ENCODE results near the gene AK9. TPM values are rescaled to one million over a fixed set of nuclear protein-coding genes. Genes with fewer than 3 reads are reported as not detected.

Gene AK9
- polyA plus RNA-seq, 1 of the 3 experiments (the other 2 are of a cell fraction): 0.76 TPM

DNA sequence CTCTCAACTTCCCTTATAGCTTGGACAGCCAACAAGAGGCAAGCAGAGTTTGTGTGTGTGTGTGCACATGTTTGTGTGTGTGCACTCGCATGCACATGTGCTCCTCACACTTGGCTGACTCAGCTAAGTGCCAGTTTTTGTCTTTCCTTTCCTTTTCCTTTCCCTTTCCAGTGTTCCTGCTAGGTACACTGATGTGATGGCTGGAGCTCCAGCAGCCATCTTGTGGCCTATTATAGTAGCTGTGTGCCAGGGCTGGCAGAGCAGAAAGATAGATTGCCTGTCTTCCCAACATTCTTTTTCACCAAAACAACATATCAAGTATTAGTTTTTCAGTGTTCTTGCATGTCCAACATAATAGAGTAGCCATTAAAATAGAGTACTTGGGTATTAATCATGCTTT lies 79.5 kb downstream of the AK9 start:
- POLR2A ChIA-PET: no interaction called here
- H3K27ac ChIP-seq (ENCODE audit: low read depth in 2 of 2, low read length in 1 of 2): no peak overlapping the region
- H3K79me2 ChIP-seq (ENCODE audit: insufficient read depth): no peaks in the 10 kb centered on the region
- H3F3A ChIP-seq (replicated peaks; ENCODE audit: insufficient read depth): no peaks in the 10 kb centered on the region
- TF ChIP-seq TEAD4 (IDR thresholded peaks at IDR 0.05; ENCODE audit: borderline replicate concordance, insufficient read depth) (no peak), TAF1 (IDR thresholded peaks at IDR 0.05; ENCODE audit: borderline replicate concordance, low read depth, low read length) (no peak), ELF1 (IDR thresholded peaks at IDR 0.05) (no peak), EP300 (IDR thresholded peaks at IDR 0.05; ENCODE audit: borderline replicate concordance in 1 of 2, low read depth in 1 of 2, low read length in 1 of 2) (no peak), JUND (IDR thresholded peaks at IDR 0.05) (no peak)
- TF ChIP-seq, protein P1, sequence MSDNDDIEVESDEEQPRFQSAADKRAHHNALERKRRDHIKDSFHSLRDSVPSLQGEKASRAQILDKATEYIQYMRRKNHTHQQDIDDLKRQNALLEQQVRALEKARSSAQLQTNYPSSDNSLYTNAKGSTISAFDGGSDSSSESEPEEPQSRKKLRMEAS (IDR thresholded peaks at IDR 0.05; ENCODE audit: low read depth): no peak
- TF ChIP-seq, protein P2, sequence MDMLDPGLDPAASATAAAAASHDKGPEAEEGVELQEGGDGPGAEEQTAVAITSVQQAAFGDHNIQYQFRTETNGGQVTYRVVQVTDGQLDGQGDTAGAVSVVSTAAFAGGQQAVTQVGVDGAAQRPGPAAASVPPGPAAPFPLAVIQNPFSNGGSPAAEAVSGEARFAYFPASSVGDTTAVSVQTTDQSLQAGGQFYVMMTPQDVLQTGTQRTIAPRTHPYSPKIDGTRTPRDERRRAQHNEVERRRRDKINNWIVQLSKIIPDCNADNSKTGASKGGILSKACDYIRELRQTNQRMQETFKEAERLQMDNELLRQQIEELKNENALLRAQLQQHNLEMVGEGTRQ (IDR thresholded peaks at IDR 0.05; ENCODE audit: borderline replicate concordance, low read depth, low read length): no peak
- TF ChIP-seq, protein P3, sequence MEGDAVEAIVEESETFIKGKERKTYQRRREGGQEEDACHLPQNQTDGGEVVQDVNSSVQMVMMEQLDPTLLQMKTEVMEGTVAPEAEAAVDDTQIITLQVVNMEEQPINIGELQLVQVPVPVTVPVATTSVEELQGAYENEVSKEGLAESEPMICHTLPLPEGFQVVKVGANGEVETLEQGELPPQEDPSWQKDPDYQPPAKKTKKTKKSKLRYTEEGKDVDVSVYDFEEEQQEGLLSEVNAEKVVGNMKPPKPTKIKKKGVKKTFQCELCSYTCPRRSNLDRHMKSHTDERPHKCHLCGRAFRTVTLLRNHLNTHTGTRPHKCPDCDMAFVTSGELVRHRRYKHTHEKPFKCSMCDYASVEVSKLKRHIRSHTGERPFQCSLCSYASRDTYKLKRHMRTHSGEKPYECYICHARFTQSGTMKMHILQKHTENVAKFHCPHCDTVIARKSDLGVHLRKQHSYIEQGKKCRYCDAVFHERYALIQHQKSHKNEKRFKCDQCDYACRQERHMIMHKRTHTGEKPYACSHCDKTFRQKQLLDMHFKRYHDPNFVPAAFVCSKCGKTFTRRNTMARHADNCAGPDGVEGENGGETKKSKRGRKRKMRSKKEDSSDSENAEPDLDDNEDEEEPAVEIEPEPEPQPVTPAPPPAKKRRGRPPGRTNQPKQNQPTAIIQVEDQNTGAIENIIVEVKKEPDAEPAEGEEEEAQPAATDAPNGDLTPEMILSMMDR (IDR thresholded peaks at IDR 0.05): no peak
- DNase-seq: no peak
- no peaks in the 10 kb centered on the region for H4K20me1 ChIP-seq (ENCODE audit: insufficient read depth)
- no peak overlapping the region for H3K9ac ChIP-seq
- H3K4me1 ChIP-seq (ENCODE audit: control insufficient read depth in 1 of 2, insufficient read depth in 2 of 2, low read depth in 1 of 2, low read length in 1 of 2): no peaks in the 10 kb centered on the region
- WGBS (ENCODE audit: low lambda C conversion rate): 64% methylated on average over 1 of the region's 1 CpG
- no peak overlapping the region for H2AFZ ChIP-seq (ENCODE audit: low read depth)
- no peak overlapping the region for H3K4me2 ChIP-seq
- no peaks in the 10 kb centered on the region for H3K9me3 ChIP-seq
- H3K36me3 ChIP-seq (replicated peaks in 1 of 2; ENCODE audit: control insufficient read depth in 1 of 2, insufficient read depth in 2 of 2, low read length in 1 of 2): no peaks in the 10 kb centered on the region
- no peaks in the 10 kb centered on the region for H3K9me2 ChIP-seq
- CTCF ChIA-PET: interaction anchor here (1.1 kb wide), 1 partner anchor 14 kb away, joined by 3 read pairs; no protein-coding TSS in a partner anchor
- no peaks in the 10 kb centered on the region for H3K27me3 ChIP-seq (ENCODE audit: insufficient read depth)
- no peak overlapping the region for H3K4me3 ChIP-seq (ENCODE audit: low read depth in 2 of 2, low read length in 1 of 2)

DNA sequence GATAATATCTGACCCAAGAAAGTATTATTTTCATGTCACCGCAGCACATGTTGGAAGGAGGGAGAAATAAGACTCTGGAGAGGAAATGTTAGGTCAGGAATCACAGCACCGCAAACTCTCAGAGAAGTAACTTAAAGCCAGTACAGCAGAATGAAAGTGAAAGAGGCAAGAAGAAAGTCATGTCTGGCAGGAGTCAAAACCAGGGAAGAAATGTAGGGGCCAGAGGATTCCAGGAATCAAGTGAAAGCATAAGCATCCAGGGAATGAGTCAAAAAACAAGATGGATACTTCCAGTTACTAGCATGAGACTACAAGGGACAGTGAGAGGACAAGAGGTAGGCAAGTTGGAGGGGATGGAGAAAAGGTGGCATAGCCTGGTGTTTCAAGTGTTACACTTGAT lies 80.4 kb downstream of the AK9 start:
- no peaks in the 10 kb centered on the region for H3K4me1 ChIP-seq (ENCODE audit: control insufficient read depth in 1 of 2, insufficient read depth in 2 of 2, low read depth in 1 of 2, low read length in 1 of 2)
- H3K9ac ChIP-seq: no peak overlapping the region
- H3K27ac ChIP-seq (ENCODE audit: low read depth in 2 of 2, low read length in 1 of 2): no peak overlapping the region
- no peaks in the 10 kb centered on the region for H3K36me3 ChIP-seq (replicated peaks in 1 of 2; ENCODE audit: control insufficient read depth in 1 of 2, insufficient read depth in 2 of 2, low read length in 1 of 2)
- POLR2A ChIA-PET: no interaction called here
- H3K9me2 ChIP-seq: no peaks in the 10 kb centered on the region
- H3F3A ChIP-seq (replicated peaks; ENCODE audit: insufficient read depth): no peaks in the 10 kb centered on the region
- CTCF ChIA-PET: no interaction called here
- 79% methylated on average over 2 of the region's 2 CpGs for WGBS (ENCODE audit: low lambda C conversion rate)
- H3K4me2 ChIP-seq: no peak overlapping the region
- TF ChIP-seq FOSL2 (IDR thresholded peaks at IDR 0.05; ENCODE audit: borderline replicate concordance, low read depth) (no peak), FOXJ3 (CRISPR knock-in tag; IDR thresholded peaks at IDR 0.05) (no peak), RFX5 (IDR thresholded peaks at IDR 0.05; ENCODE audit: low read length) (no peak), TCF12 (IDR thresholded peaks at IDR 0.05) (no peak), SIN3A (IDR thresholded peaks at IDR 0.05; ENCODE audit: borderline replicate concordance, low read depth, low read length) (no peak), EP300 (IDR thresholded peaks at IDR 0.05; ENCODE audit: borderline replicate concordance in 1 of 2, low read depth in 1 of 2, low read length in 1 of 2) (no peak), ELF1 (IDR thresholded peaks at IDR 0.05) (no peak), RAD21 (IDR thresholded peaks at IDR 0.05; ENCODE audit: low read length) (no peak), GABPA (IDR thresholded peaks at IDR 0.05; ENCODE audit: low read depth) (no peak), RCOR1 (IDR thresholded peaks at IDR 0.05; ENCODE audit: low read length) (no peak), JUND (IDR thresholded peaks at IDR 0.05) (no peak), CHD2 (IDR thresholded peaks at IDR 0.05; ENCODE audit: low read length, partially characterized antibody) (no peak), SMC3 (IDR thresholded peaks at IDR 0.05; ENCODE audit: low read depth, low read length) (no peak)
- TF ChIP-seq, protein P1 (IDR thresholded peaks at IDR 0.05; ENCODE audit: low read depth): no peak
- TF ChIP-seq, protein P3 (IDR thresholded peaks at IDR 0.05): no peak
- TF ChIP-seq, protein P4, sequence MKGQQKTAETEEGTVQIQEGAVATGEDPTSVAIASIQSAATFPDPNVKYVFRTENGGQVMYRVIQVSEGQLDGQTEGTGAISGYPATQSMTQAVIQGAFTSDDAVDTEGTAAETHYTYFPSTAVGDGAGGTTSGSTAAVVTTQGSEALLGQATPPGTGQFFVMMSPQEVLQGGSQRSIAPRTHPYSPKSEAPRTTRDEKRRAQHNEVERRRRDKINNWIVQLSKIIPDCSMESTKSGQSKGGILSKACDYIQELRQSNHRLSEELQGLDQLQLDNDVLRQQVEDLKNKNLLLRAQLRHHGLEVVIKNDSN (IDR thresholded peaks at IDR 0.05; ENCODE audit: borderline replicate concordance, low read depth): no peak
- TF ChIP-seq, protein P5, sequence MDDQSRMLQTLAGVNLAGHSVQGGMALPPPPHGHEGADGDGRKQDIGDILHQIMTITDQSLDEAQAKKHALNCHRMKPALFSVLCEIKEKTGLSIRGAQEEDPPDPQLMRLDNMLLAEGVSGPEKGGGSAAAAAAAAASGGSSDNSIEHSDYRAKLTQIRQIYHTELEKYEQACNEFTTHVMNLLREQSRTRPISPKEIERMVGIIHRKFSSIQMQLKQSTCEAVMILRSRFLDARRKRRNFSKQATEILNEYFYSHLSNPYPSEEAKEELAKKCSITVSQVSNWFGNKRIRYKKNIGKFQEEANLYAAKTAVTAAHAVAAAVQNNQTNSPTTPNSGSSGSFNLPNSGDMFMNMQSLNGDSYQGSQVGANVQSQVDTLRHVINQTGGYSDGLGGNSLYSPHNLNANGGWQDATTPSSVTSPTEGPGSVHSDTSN (IDR thresholded peaks at IDR 0.05): no peak
- DNase-seq: no peak
- H3K27me3 ChIP-seq (ENCODE audit: insufficient read depth): no peaks in the 10 kb centered on the region
- no peak overlapping the region for H2AFZ ChIP-seq (ENCODE audit: low read depth)
- no peaks in the 10 kb centered on the region for H4K20me1 ChIP-seq (ENCODE audit: insufficient read depth)
- no peaks in the 10 kb centered on the region for H3K9me3 ChIP-seq
- no peak overlapping the region for H3K4me3 ChIP-seq (ENCODE audit: low read depth in 2 of 2, low read length in 1 of 2)
- no peaks in the 10 kb centered on the region for H3K79me2 ChIP-seq (ENCODE audit: insufficient read depth)
